ENCODE data around the gene ZNF770.

The ZNF770 gene

GRCh38 chr15:35005933-35006332 is 17.8 kb upstream of the ZNF770 start:
- no peak overlapping the region for H3K4me3 ChIP-seq (ENCODE audit: low read depth, low read length)
- H2BK12ac ChIP-seq (ENCODE audit: low read length) = no peak overlapping the region
- no peak overlapping the region for H3K9ac ChIP-seq (ENCODE audit: low read length)
- no peak overlapping the region for H3K4me2 ChIP-seq (ENCODE audit: low read length)
- no peak overlapping the region for H2BK120ac ChIP-seq (ENCODE audit: insufficient read depth, low read length, poor library complexity)
- no peak overlapping the region for H4K8ac ChIP-seq (ENCODE audit: low read depth, low read length)
- H3K79me2 ChIP-seq (ENCODE audit: control insufficient read depth, insufficient read depth, low read length, poor library complexity) = no peaks in the 10 kb centered on the region
- H4K12ac ChIP-seq (ENCODE audit: low read depth, low read length) = no peak overlapping the region
- H2AK5ac ChIP-seq (ENCODE audit: low read length) = no peak overlapping the region
- H3K79me1 ChIP-seq (ENCODE audit: low read length) = no peaks in the 10 kb centered on the region
- WGBS (ENCODE audit: extremely low coverage, insufficient coverage, insufficient read length) = no CpG with 5 or more reads among the region's 6 CpGs
- H3K14ac ChIP-seq (ENCODE audit: low read length) = no peak overlapping the region
- H2AFZ ChIP-seq (ENCODE audit: insufficient read depth, low read length, poor library complexity) = no peak overlapping the region
- H3K23ac ChIP-seq (ENCODE audit: low read length) = no peak overlapping the region
- H3K4me1 ChIP-seq (ENCODE audit: control insufficient read depth in 1 of 2, insufficient read depth in 2 of 2, low read length in 2 of 2) = no peaks in the 10 kb centered on the region
- no peak overlapping the region for H3K4ac ChIP-seq (ENCODE audit: low read depth, low read length)
- H3K9me3 ChIP-seq (ENCODE audit: insufficient read depth, low read depth, low read length) = no peaks in the 10 kb centered on the region
- H2BK5ac ChIP-seq (ENCODE audit: low read depth, low read length, poor library complexity) = no peak overlapping the region
- DNase-seq = no peak
- no peaks in the 10 kb centered on the region for H3K27me3 ChIP-seq (ENCODE audit: insufficient read depth, low read length)
- H3K18ac ChIP-seq (ENCODE audit: low read length) = no peak overlapping the region
- H4K91ac ChIP-seq (ENCODE audit: low read depth, low read length) = no peak overlapping the region
- no peaks in the 10 kb centered on the region for H3K36me3 ChIP-seq (ENCODE audit: control insufficient read depth in 1 of 2, insufficient read depth in 2 of 2, low read length in 2 of 2)
- H3K27ac ChIP-seq (ENCODE audit: low read depth, low read length) = no peak overlapping the region

GRCh38 chr15:35003928-35004327 is 15.8 kb upstream of the ZNF770 start:
- H3K23ac ChIP-seq (ENCODE audit: low read length) = no peak overlapping the region
- no peak overlapping the region for H3K4me3 ChIP-seq (ENCODE audit: low read depth, low read length)
- H2AFZ ChIP-seq (ENCODE audit: insufficient read depth, low read length, poor library complexity) = no peak overlapping the region
- no peak overlapping the region for H4K91ac ChIP-seq (ENCODE audit: low read depth, low read length)
- peaks cover 0 to 3% of the 10 kb centered on the region in 2 experiments for H3K4me1 ChIP-seq (ENCODE audit: control insufficient read depth in 1 of 2, insufficient read depth in 2 of 2, low read length in 2 of 2)
- H3K79me1 ChIP-seq (ENCODE audit: low read length) = no peaks in the 10 kb centered on the region
- H3K18ac ChIP-seq (ENCODE audit: low read length) = no peak overlapping the region
- no peak overlapping the region for H3K14ac ChIP-seq (ENCODE audit: low read length)
- H3K4ac ChIP-seq (ENCODE audit: low read depth, low read length) = no peak overlapping the region
- no peaks in the 10 kb centered on the region for H3K36me3 ChIP-seq (ENCODE audit: control insufficient read depth in 1 of 2, insufficient read depth in 2 of 2, low read length in 2 of 2)
- no peak overlapping the region for H2BK120ac ChIP-seq (ENCODE audit: insufficient read depth, low read length, poor library complexity)
- no peak overlapping the region for H2AK5ac ChIP-seq (ENCODE audit: low read length)
- no CpG with 5 or more reads among the region's 3 CpGs for WGBS (ENCODE audit: extremely low coverage, insufficient coverage, insufficient read length)
- H2BK5ac ChIP-seq (ENCODE audit: low read depth, low read length, poor library complexity) = no peak overlapping the region
- H3K27me3 ChIP-seq (ENCODE audit: insufficient read depth, low read length) = no peaks in the 10 kb centered on the region
- no peak for DNase-seq
- H4K12ac ChIP-seq (ENCODE audit: low read depth, low read length) = no peak overlapping the region
- no peaks in the 10 kb centered on the region for H3K79me2 ChIP-seq (ENCODE audit: control insufficient read depth, insufficient read depth, low read length, poor library complexity)
- no peak overlapping the region for H3K4me2 ChIP-seq (ENCODE audit: low read length)
- H2BK12ac ChIP-seq (ENCODE audit: low read length) = no peak overlapping the region
- no peak overlapping the region for H3K9ac ChIP-seq (ENCODE audit: low read length)
- H4K8ac ChIP-seq (ENCODE audit: low read depth, low read length) = no peak overlapping the region
- no peaks in the 10 kb centered on the region for H3K9me3 ChIP-seq (ENCODE audit: insufficient read depth, low read depth, low read length)
- H3K27ac ChIP-seq (ENCODE audit: low read depth, low read length) = no peak overlapping the region

GRCh38 chr15:35000511-35000910 is 12.4 kb upstream of the ZNF770 start:
- H3K23ac ChIP-seq (ENCODE audit: low read length) = no peak overlapping the region
- H4K8ac ChIP-seq (ENCODE audit: low read depth, low read length) = peak overlapping the region; percentile 13
- no peak overlapping the region for H2BK5ac ChIP-seq (ENCODE audit: low read depth, low read length, poor library complexity)
- no peak overlapping the region for H3K4ac ChIP-seq (ENCODE audit: low read depth, low read length)
- H2BK12ac ChIP-seq (ENCODE audit: low read length) = no peak overlapping the region
- H2AK5ac ChIP-seq (ENCODE audit: low read length) = no peak overlapping the region
- no peak overlapping the region for H4K91ac ChIP-seq (ENCODE audit: low read depth, low read length)
- no peaks in the 10 kb centered on the region for H3K27me3 ChIP-seq (ENCODE audit: insufficient read depth, low read length)
- H3K36me3 ChIP-seq (ENCODE audit: control insufficient read depth in 1 of 2, insufficient read depth in 2 of 2, low read length in 2 of 2) = no peaks in the 10 kb centered on the region
- H4K12ac ChIP-seq (ENCODE audit: low read depth, low read length) = no peak overlapping the region
- no peaks in the 10 kb centered on the region for H3K9me3 ChIP-seq (ENCODE audit: insufficient read depth, low read depth, low read length)
- no peaks in the 10 kb centered on the region for H3K79me2 ChIP-seq (ENCODE audit: control insufficient read depth, insufficient read depth, low read length, poor library complexity)
- no peaks in the 10 kb centered on the region for H3K79me1 ChIP-seq (ENCODE audit: low read length)
- H3K27ac ChIP-seq (ENCODE audit: low read depth, low read length) = no peak overlapping the region
- peak; percentile 82 to 87 for DNase-seq
- H3K4me1 ChIP-seq (ENCODE audit: control insufficient read depth in 1 of 2, insufficient read depth in 2 of 2, low read length in 2 of 2) = peaks cover 0 to 3% of the 10 kb centered on the region in 2 experiments
- H3K4me2 ChIP-seq (ENCODE audit: low read length) = no peak overlapping the region
- H2BK120ac ChIP-seq (ENCODE audit: insufficient read depth, low read length, poor library complexity) = no peak overlapping the region
- WGBS (ENCODE audit: extremely low coverage, insufficient coverage, insufficient read length) = no CpG with 5 or more reads among the region's 1 CpG
- H3K4me3 ChIP-seq (ENCODE audit: low read depth, low read length) = no peak overlapping the region
- H3K9ac ChIP-seq (ENCODE audit: low read length) = no peak overlapping the region
- no peak overlapping the region for H2AFZ ChIP-seq (ENCODE audit: insufficient read depth, low read length, poor library complexity)
- no peak overlapping the region for H3K18ac ChIP-seq (ENCODE audit: low read length)
- no peak overlapping the region for H3K14ac ChIP-seq (ENCODE audit: low read length)

- Histone ChIP-seq H3K4ac (ENCODE audit: low read depth, low read length) (no peak overlapping the region), H4K8ac (ENCODE audit: low read depth, low read length) (no peak overlapping the region), H4K12ac (ENCODE audit: low read depth, low read length) (no peak overlapping the region), H2BK120ac (ENCODE audit: insufficient read depth, low read length, poor library complexity) (no peak overlapping the region), H3K9ac (ENCODE audit: low read length) (no peak overlapping the region), H3K9me3 (ENCODE audit: insufficient read depth, low read depth, low read length) (no peaks in the 10 kb centered on the region), H3K27me3 (ENCODE audit: insufficient read depth, low read length) (no peaks in the 10 kb centered on the region), H3K18ac (ENCODE audit: low read length) (no peak overlapping the region), H3K4me1 (ENCODE audit: control insufficient read depth in 1 of 2, insufficient read depth in 2 of 2, low read length in 2 of 2) (peaks cover 0 to 3% of the 10 kb centered on the region in 2 experiments), H2AK5ac (ENCODE audit: low read length) (no peak overlapping the region), H4K91ac (ENCODE audit: low read depth, low read length) (no peak overlapping the region), H3K27ac (ENCODE audit: low read depth, low read length) (no peak overlapping the region), H3K23ac (ENCODE audit: low read length) (no peak overlapping the region), H3K36me3 (ENCODE audit: control insufficient read depth in 1 of 2, insufficient read depth in 2 of 2, low read length in 2 of 2) (no peaks in the 10 kb centered on the region), H2AFZ (ENCODE audit: insufficient read depth, low read length, poor library complexity) (no peak overlapping the region), H3K79me1 (ENCODE audit: low read length) (no peaks in the 10 kb centered on the region), H2BK5ac (ENCODE audit: low read depth, low read length, poor library complexity) (no peak overlapping the region), H3K14ac (ENCODE audit: low read length) (no peak overlapping the region), H2BK12ac (ENCODE audit: low read length) (no peak overlapping the region), H3K4me2 (ENCODE audit: low read length) (no peak overlapping the region), H3K79me2 (ENCODE audit: control insufficient read depth, insufficient read depth, low read length, poor library complexity) (no peaks in the 10 kb centered on the region), H3K4me3 (ENCODE audit: low read depth, low read length) (no peak overlapping the region)
- WGBS (ENCODE audit: extremely low coverage, insufficient coverage, insufficient read length) = 100% methylated on average over 1 of the region's 7 CpGs
- DNase-seq = no peak
These were observed 11.8 kb upstream of the ZNF770 start for GRCh38 chr15:34999906-35000305.
